HG03095 (cell line): ENCODE measurements around the gene TMEM245.
"Not testable (repeated sequence)": the region's sequence is repeated elsewhere in the genome, so short reads cannot be mapped to it uniquely, and the experiment has no call there.

ENCODE experiments used
- ATAC-seq: cut with Tn5 transposase; IDR thresholded peaks from one replicate; pipeline ENCODE4 v1.9.1; 2021; ENCODE audit warnings: moderate library complexity; ENCODE audit not compliant: unreplicated experiment

Gene TMEM245

DNA sequence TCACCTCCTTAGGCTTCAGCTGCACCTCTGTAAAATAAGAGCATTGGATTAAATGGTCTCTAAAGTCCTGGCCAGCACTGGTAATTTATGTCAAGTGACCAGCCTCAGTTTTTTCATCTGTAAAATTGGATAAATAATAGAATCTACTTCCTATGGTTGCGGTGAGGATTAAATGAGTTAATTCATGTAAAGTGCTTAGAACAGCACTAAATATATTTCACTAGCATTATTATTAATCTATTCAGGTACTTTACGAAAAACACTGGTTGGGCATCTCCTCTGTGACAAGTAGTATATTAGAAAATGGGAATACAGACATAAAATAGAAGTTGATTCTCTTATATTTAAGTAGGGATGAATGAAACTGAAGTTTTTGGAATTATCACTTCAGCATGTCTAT lies 13.8 kb upstream of the TMEM245 start:
- no peak for ATAC-seq

DNA sequence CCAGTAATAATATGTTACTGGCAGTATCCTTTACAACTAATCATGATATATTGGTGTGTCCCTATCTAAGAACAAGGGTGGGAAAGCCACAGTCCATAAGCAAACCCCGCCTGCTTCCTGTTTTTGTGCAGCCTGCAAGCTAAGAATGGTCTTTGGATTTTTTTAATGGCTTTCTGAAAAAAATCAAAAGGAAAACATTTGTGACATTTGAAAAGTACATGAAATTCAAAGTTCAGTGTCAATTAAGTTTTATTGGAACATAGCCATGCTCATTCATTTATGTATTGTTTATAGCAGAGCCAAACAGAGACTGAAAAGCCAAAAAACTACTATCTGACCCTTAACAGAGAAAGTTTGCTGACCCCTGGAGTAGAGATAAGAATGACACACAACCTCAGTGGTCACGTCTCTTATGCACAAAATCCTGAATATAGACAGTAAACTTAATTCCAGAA lies 12.8 kb upstream of the TMEM245 start:
- no peak for ATAC-seq

DNA sequence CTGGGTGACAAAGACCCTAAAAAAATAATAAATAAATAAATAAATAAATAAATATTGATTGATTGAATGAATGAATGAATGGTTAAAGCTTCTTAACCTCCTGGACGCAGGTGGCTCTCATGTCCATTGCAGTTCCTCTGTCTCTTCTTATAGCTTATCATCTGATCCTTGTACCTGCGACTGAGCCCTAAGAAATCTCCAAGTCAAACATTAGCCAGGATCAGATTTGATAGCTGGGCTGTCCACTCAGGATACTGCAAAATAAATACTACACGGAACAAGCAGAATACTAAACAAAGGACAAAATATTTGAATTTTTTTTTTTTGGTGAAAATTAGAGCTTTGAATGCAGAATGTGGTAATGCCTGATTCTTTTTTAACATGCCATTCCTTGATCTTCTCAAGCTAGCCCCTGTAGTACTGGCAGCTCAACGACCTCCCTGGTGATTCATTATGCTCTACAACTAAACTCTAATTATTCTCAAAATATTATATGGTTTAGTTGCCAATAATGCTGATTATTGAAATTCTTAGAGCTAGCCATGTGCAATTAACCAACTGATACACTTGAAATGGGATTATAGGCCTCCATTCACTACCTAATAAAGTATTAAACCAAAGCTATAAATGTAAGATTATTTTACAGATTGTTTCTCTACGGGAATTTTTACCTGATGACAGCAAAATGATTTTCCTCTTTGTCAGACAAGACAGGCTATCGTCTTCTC lies 9.9 kb upstream of the TMEM245 start:
- ATAC-seq = no peak

DNA sequence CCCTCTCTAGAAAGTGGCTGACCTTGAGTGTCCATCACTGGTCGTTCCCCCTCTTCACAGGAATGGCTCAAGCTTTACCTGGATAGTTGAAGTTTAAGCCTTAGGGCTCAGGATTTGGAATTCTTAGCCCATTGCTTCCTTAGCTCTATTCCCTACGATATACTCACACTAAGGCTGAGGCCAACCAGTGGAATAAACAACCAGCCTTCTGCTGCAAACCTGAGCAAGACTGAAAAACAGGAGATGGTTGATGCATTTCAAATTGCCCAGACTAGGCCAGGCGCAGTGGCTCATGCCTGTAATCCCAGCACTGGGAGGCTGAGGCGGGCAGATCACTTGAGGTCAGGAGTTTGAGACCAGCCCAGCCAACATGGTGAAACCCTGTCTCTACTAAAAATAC lies 6.9 kb upstream of the TMEM245 start:
- ATAC-seq = not testable (repeated sequence)

DNA sequence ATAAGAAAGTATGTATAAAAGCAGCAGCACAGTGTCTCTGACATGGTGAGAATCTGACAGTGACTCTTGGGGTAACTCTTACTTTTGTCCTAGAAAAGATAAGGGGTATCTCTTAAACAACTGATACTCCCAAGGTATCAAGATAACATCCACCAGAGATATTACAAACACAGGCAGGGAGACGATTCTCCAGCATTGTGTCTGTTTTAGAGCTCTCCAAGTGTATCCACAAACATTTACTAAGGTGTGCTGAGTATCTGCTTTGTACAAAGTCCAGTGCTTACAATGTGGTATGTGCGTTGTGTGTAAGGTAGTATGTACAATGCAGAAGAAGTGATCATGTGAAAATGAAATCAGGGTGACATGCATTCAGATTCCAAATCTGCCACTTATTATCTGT lies 4.4 kb upstream of the TMEM245 start:
- no peak for ATAC-seq

DNA sequence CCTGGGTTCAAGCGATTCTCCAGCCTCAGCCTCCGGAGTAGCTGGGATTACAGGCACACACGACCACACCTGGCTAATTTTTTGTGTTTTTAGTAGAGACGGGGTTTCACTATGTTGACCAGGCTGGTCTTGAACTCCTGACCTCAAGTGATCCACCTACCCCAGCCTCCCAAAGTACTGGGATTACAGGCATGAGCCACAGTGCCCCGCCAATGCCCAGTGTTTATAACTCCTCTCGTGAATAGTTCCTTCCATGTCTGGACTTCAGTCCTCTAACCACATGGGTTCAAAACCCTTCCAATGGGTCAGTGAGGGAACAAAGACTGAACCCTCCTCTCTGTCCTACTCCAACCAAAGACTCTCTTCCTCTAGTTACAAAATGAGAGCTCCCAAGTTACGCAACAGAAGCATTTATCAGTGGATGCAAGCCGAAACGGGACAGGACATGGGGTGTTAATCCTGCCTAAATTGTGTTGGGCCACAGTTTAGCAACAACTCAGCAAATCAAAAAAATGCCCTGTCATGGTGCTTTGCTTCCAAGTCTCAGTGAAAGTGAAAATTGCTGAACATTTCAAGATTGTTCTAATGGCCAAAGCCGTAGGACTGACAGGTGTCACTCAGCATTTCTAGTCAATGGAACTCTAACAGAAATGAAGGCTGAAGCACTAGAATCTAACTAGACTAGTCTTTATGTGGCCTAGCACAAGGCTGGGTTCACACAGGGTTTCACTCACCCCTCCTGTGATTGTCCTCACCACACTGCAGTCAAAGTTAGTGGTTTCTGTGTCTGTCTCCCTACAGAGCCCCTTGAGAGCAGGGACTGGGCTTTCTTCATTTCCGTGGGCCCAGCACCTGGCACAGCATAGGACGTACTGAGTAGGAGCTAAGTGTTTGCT lies 3.2 kb upstream of the TMEM245 start:
- no peak for ATAC-seq

- no peak for ATAC-seq
Measured at GRCh38 chr9:109121232-109121796, 1.6 kb upstream of the TMEM245 start.

DNA sequence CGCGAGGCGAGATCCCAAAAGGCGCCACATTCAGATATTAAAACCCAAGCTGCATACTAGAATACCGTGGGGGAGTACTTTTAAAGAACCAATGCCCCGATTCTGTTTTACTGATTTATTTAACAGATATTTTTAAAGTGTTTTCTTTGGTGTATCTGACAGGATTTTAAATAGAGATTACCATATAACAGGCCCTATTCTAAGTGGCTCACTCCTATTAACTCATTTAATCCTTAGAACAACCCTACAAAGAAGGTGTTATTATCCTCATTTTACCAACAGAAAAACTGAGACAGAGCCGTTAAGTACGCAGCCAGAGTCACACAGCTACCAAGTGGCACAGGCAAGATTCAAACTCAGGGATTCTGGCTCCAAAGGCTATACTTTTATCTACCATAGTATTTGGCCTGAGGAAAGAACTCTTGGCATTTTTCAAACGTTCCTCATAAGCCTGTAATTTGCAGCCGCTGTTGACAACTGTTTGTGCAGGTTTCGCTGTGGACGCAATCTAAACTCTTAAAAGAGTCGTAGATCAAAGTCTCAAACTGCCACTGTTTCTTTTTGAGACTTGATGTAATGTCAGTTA lies 550 bp upstream of the TMEM245 start:
- no peak for ATAC-seq

DNA sequence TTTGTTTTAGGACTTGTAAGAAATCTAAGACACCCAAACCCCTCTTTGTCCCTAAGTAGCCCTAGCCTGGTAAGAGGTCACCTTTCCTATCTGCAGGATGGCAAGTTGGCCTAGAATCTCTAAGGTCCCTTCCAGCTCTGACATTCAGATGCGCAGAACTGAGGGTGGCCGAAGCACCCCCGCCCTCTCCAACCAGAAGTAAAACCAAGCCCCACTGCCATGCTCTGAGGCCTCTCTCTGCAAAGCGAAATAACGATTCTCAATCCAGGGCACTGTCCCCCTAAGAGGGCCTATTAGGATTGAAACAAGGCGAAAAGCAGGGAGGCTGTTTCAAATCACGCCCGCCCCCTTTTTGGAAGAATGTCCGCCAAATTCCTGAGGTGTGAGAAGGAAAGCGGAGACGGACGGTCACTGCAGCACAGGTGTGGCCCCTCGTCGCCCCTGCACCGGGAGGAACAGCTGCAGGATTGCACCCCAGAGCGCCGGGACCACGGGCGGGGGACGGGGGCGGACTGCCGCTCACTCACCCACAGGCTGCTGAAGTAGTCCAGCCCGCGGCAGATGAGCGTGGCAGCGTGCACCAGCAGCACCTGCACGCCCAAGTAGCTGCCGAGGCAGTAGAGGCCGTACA lies 824 bp downstream of the TMEM245 start:
- ATAC-seq = no peak

GRCh38 chr9:109117856-109118807 lies 1.6 kb downstream of the TMEM245 start:
- ATAC-seq = no peak

GRCh38 chr9:109115931-109116526 lies 3.7 kb downstream of the TMEM245 start:
- ATAC-seq = no peak

GRCh38 chr9:109114670-109115069 lies 5.1 kb downstream of the TMEM245 start:
- no peak for ATAC-seq

GRCh38 chr9:109113892-109114609 lies 5.7 kb downstream of the TMEM245 start:
- ATAC-seq = no peak

GRCh38 chr9:109113254-109113653 lies 6.5 kb downstream of the TMEM245 start:
- ATAC-seq = no peak

GRCh38 chr9:109110329-109111021 lies 9.3 kb downstream of the TMEM245 start:
- ATAC-seq = peak; percentile 65

DNA sequence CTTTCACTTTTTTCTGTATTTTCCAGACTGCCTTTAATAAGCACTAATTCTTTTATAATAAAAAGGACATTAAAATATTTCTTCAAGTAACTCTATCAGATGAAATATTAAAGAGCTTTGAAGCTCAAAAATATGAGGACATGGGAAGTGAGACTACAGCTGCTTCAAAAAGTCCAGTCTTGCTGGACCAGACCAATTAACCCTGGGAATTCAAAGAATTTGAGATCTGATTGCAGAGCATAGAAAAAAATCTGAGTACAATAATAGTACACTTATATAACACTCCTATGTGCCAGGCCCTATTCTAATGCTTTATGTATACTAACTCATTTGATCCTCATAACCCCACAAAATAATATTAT lies 9.8 kb downstream of the TMEM245 start:
- no peak for ATAC-seq

DNA sequence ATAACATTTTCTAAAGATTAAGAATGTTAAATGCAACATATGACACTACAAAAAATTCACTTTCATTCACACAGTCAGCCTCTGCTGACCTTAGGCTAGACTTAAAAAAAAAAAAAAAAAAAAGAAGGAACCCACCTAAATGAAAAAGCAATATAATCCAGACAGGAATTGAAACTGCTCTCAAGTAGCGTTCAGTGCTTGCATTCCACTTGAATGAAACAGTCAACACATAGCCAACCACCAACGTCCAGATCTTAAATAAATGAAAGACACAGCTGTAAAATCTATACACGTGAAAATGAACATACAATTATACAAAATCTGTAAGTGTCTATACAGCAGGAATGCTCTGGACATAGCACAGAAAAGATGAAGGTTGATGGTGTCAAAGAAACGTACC lies 11.4 kb downstream of the TMEM245 start:
- ATAC-seq = no peak
